ENCODE measurements around the gene IDH3B. TPM values are rescaled to one million over a fixed set of nuclear protein-coding genes. Genes with fewer than 3 reads are reported as not detected.

Gene IDH3B
- total and polyA plus RNA-seq, 2 donors (not counting 1 experiment from before 2014, with no cell fraction given) = 131 to 225 TPM

GRCh38 chr20:2708665-2709064 is 44.6 kb upstream of the IDH3B start:
- WGBS (ENCODE audit: insufficient coverage) = 82% methylated on average over 9 of the region's 9 CpGs
- intact Hi-C loops (cut with micrococcal nuclease) = no loop called here
- Histone ChIP-seq H3K79me2 (ENCODE audit: control insufficient read depth, insufficient read depth, low read length) (no peaks in the 10 kb centered on the region), H3K4me2 (replicated peaks; ENCODE audit: low read depth, low read length, poor library complexity, severe bottlenecking) (no peak overlapping the region), H3K36me3 (replicated peaks in 1 of 2; ENCODE audit: control extremely low read depth in 1 of 2, control insufficient read depth in 1 of 2, extremely low read depth in 1 of 2, insufficient read depth in 2 of 2, low read length in 1 of 2) (no peaks in the 10 kb centered on the region), H3K4me3 (ENCODE audit: control extremely low read depth in 1 of 5, extremely low read depth in 1 of 5, insufficient read depth in 1 of 5, low read depth in 2 of 5, low read length in 4 of 5) (no peak overlapping the region), H4K20me1 (ENCODE audit: control insufficient read depth, insufficient read depth, low read length, poor library complexity, severe bottlenecking) (no peaks in the 10 kb centered on the region), H3K9me3 (ENCODE audit: control extremely low read depth in 1 of 3, control insufficient read depth in 2 of 3, insufficient read depth in 1 of 3, low read length in 2 of 3) (no peaks in the 10 kb centered on the region), H3K27me3 (replicated peaks in 1 of 4; ENCODE audit: control extremely low read depth in 1 of 4, control insufficient read depth in 3 of 4, insufficient read depth in 4 of 4, low read length in 3 of 4) (peaks cover 0 to 6% (median 2%) of the 10 kb centered on the region in 4 experiments), H3K4me1 (ENCODE audit: control insufficient read depth in 2 of 2, insufficient read depth in 2 of 2, low read length in 2 of 2) (no peaks in the 10 kb centered on the region), H3K27ac (ENCODE audit: low read length in 2 of 2) (no peak overlapping the region), H2AFZ (ENCODE audit: insufficient read depth, low read depth, low read length, poor library complexity, severe bottlenecking) (no peak overlapping the region), H3K9ac (ENCODE audit: low read length) (no peak overlapping the region)
- Mint-ChIP-seq H3K4me1 (no peaks in the 10 kb centered on the region), H3K9me3 (ENCODE audit: insufficient read depth) (no peaks in the 10 kb centered on the region), H3K4me3 (no peak overlapping the region), H3K27me3 (peaks cover 27% of the 10 kb centered on the region), H3K27ac (no peak overlapping the region)
- ATAC-seq (ENCODE audit: low read depth) (no peak), DNase-seq (no peak)
- ChIA-PET CTCF (interaction anchor here (0.9 kb wide), 1 partner anchor 9 kb away, joined by 3 read pairs; no protein-coding TSS in a partner anchor), POLR2A (no interaction called here)
- no peak for TF ChIP-seq EZH2 (IDR thresholded peaks at IDR 0.05; ENCODE audit: borderline replicate concordance, insufficient read depth, low read depth, low read length, poor library complexity, severe bottlenecking)
- no peak for TF ChIP-seq CTCF (IDR thresholded peaks at IDR 0.05)

GRCh38 chr20:2708073-2708415 is 44.0 kb upstream of the IDH3B start:
- POLR2A ChIA-PET = no interaction called here
- H3K9me3 Mint-ChIP-seq (ENCODE audit: insufficient read depth) = no peaks in the 10 kb centered on the region

More at GRCh38 chr20:2708073-2708415, 44.0 kb upstream of the IDH3B start:
- Mint-ChIP-seq H3K4me3 (no peak overlapping the region), H3K27ac (no peak overlapping the region), H3K4me1 (no peaks in the 10 kb centered on the region), H3K27me3 (peaks cover 28% of the 10 kb centered on the region)
- Histone ChIP-seq H3K4me2 (replicated peaks; ENCODE audit: low read depth, low read length, poor library complexity, severe bottlenecking) (no peak overlapping the region), H3K4me3 (ENCODE audit: control extremely low read depth in 1 of 5, extremely low read depth in 1 of 5, insufficient read depth in 1 of 5, low read depth in 2 of 5, low read length in 4 of 5) (no peak overlapping the region), H3K36me3 (replicated peaks in 1 of 2; ENCODE audit: control extremely low read depth in 1 of 2, control insufficient read depth in 1 of 2, extremely low read depth in 1 of 2, insufficient read depth in 2 of 2, low read length in 1 of 2) (no peaks in the 10 kb centered on the region), H3K27ac (ENCODE audit: low read length in 2 of 2) (no peak overlapping the region), H3K4me1 (ENCODE audit: control insufficient read depth in 2 of 2, insufficient read depth in 2 of 2, low read length in 2 of 2) (no peaks in the 10 kb centered on the region), H4K20me1 (ENCODE audit: control insufficient read depth, insufficient read depth, low read length, poor library complexity, severe bottlenecking) (no peaks in the 10 kb centered on the region), H3K9me3 (ENCODE audit: control extremely low read depth in 1 of 3, control insufficient read depth in 2 of 3, insufficient read depth in 1 of 3, low read length in 2 of 3) (no peaks in the 10 kb centered on the region), H3K79me2 (ENCODE audit: control insufficient read depth, insufficient read depth, low read length) (no peaks in the 10 kb centered on the region), H3K27me3 (replicated peaks in 1 of 4; ENCODE audit: control extremely low read depth in 1 of 4, control insufficient read depth in 3 of 4, insufficient read depth in 4 of 4, low read length in 3 of 4) (peaks cover 0 to 6% (median 2%) of the 10 kb centered on the region in 4 experiments), H3K9ac (ENCODE audit: low read length) (no peak overlapping the region), H2AFZ (ENCODE audit: insufficient read depth, low read depth, low read length, poor library complexity, severe bottlenecking) (no peak overlapping the region)
- CTCF ChIA-PET = interaction anchor here (0.9 kb wide), 1 partner anchor 10 kb away, joined by 3 read pairs; no protein-coding TSS in a partner anchor
- ATAC-seq (ENCODE audit: low read depth) (no peak), DNase-seq (no peak)
- no peak for TF ChIP-seq CTCF (IDR thresholded peaks at IDR 0.05)
- no peak for TF ChIP-seq EZH2 (IDR thresholded peaks at IDR 0.05; ENCODE audit: borderline replicate concordance, insufficient read depth, low read depth, low read length, poor library complexity, severe bottlenecking)
- intact Hi-C loops (cut with micrococcal nuclease) = no loop called here
- 100% methylated on average over 2 of the region's 5 CpGs for WGBS (ENCODE audit: insufficient coverage)
